Esophagus muscularis mucosa (tissue), 3 donors: ENCODE results near the gene MAPK13.

Experiments
- CTCF ChIP-seq, 3 experiments: fragments of 200-600 bp in 2 of 3; fragments of 450-650 bp in 1 of 3; sonication (generic) in 2 of 3; IDR thresholded peaks; one replicate each; pipeline ENCODE4 v1.5.1; 2017 to 2019; ENCODE audit warnings: antibody characterized with exemption in 3 of 3, mild to moderate bottlenecking in 2 of 3, moderate library complexity in 1 of 3
- POLR2A ChIP-seq: fragments of 450-650 bp; IDR thresholded peaks from one replicate; pipeline ENCODE4 v1.6.1; 2017; ENCODE audit warnings: antibody characterized with exemption, moderate library complexity, mild to moderate bottlenecking, low read depth
- POLR2AphosphoS5 ChIP-seq, 2 donors: sonication (generic); formaldehyde crosslinking; IDR thresholded peaks; one replicate each; pipeline ENCODE4 v1.6.1; 2017; ENCODE audit warnings: antibody characterized with exemption in 2 of 2

- TF ChIP-seq CTCF (IDR thresholded peaks at IDR 0.05) = no peak
- TF ChIP-seq POLR2A = no peak
- no peak for TF ChIP-seq POLR2AphosphoS5 (IDR thresholded peaks at IDR 0.05)
Measured at GRCh38 chr6:36145495-36145894, 15.2 kb downstream of the MAPK13 start.
